HG03095 (cell line): ENCODE data around the gene AP2S1.
"Not testable (repeated sequence)": the region's sequence is repeated elsewhere in the genome, so short reads cannot be mapped to it uniquely, and the experiment has no call there.

ENCODE experiments used
- ATAC-seq: cut with Tn5 transposase; IDR thresholded peaks from one replicate; pipeline ENCODE4 v1.9.1; 2021; ENCODE audit warnings: moderate library complexity; ENCODE audit not compliant: unreplicated experiment

Gene AP2S1

GRCh38 chr19:46868025-46868802 lies 17.6 kb upstream of the AP2S1 start:
- no peak for ATAC-seq

- ATAC-seq = no peak
These were observed 16.5 kb upstream of the AP2S1 start for GRCh38 chr19:46867170-46867569.

GRCh38 chr19:46866407-46867136 lies 15.9 kb upstream of the AP2S1 start:
- ATAC-seq = no peak

- no peak for ATAC-seq
These were observed 13.4 kb upstream of the AP2S1 start for GRCh38 chr19:46863818-46864629.

- no peak for ATAC-seq
These were observed 12.5 kb upstream of the AP2S1 start for GRCh38 chr19:46862974-46863632.

- no peak for ATAC-seq
These were observed 11.8 kb upstream of the AP2S1 start for GRCh38 chr19:46862503-46862834.

GRCh38 chr19:46861691-46862502 lies 11.3 kb upstream of the AP2S1 start:
- no peak for ATAC-seq

- ATAC-seq = peak; percentile 3
These were observed 10.4 kb upstream of the AP2S1 start, which contains the start of gene ARHGAP35 for GRCh38 chr19:46860846-46861690. TSS of gene ARHGAP35 (plus strand) at chr19:46860997. CDS start at chr19:46918676, 57,679 bp downstream.

- peak; percentile 62 for ATAC-seq
These were observed 9.6 kb upstream of the AP2S1 start for GRCh38 chr19:46860125-46860845.

- no peak for ATAC-seq
These were observed 9.0 kb upstream of the AP2S1 start for GRCh38 chr19:46859637-46860124.

- ATAC-seq = peak; percentile 38
These were observed 5.7 kb upstream of the AP2S1 start for GRCh38 chr19:46856062-46857022.

- not testable (repeated sequence) for ATAC-seq
These were observed 4.1 kb upstream of the AP2S1 start for GRCh38 chr19:46854698-46855097.

GRCh38 chr19:46852830-46853229 lies 2.2 kb upstream of the AP2S1 start:
- no peak for ATAC-seq

- ATAC-seq = no peak
These were observed 1.0 kb downstream of the AP2S1 start for GRCh38 chr19:46849610-46850009.

- no peak for ATAC-seq
These were observed 2.3 kb downstream of the AP2S1 start for GRCh38 chr19:46848389-46848788.

GRCh38 chr19:46847528-46847927 lies 3.1 kb downstream of the AP2S1 start:
- ATAC-seq = no peak

- ATAC-seq = no peak
These were observed 4.6 kb downstream of the AP2S1 start for GRCh38 chr19:46845959-46846459.
